ENCODE data around the gene CC2D1B. TPM values are rescaled to one million over a fixed set of nuclear protein-coding genes. Genes with fewer than 3 reads are reported as not detected.

Gene CC2D1B
- total and polyA plus RNA-seq, 2 donors (not counting 3 experiments of a cell fraction or from before 2014, with no cell fraction given): 16.9 to 32.6 TPM

GRCh38 chr1:52403566-52404115 lies 37.6 kb upstream of the CC2D1B start:
- DNase-seq (ENCODE audit: low read depth, low spot score): peak; percentile 69
- peaks cover 3 to 4% of the 10 kb centered on the region in 2 experiments for H3K36me3 ChIP-seq (ENCODE audit: control insufficient read depth in 2 of 2, extremely low read depth in 1 of 2, insufficient read depth in 2 of 2, low read length in 2 of 2)
- H3K9me3 ChIP-seq (replicated peaks; ENCODE audit: control insufficient read depth, insufficient read depth, low read length): no peaks in the 10 kb centered on the region
- H3K9me1 ChIP-seq (replicated peaks; ENCODE audit: control insufficient read depth, extremely low read depth, insufficient read depth, low read length): no peaks in the 10 kb centered on the region
- ChIA-PET POLR2A (interaction anchor here (0.6 kb wide), 1 partner anchor 150 kb away, joined by 4 read pairs; the partner anchor contains the start of gene TUT4), CTCF (interaction anchor here (0.6 to 4.0 kb wide), 11 partner anchors 9 to 422 kb away, joined by 3 to 27 read pairs (median 4); partner anchors contain the start of gene CC2D1B)
- H3K27ac ChIP-seq (ENCODE audit: insufficient read depth, low read depth, low read length): peak overlapping the region; percentile 98
- TSS peak; percentile 63 for BruUV-seq (replicated peaks)
- intact Hi-C loops (cut with micrococcal nuclease) (loop anchor here (1.0 to 10.0 kb wide), 5 partner anchors 37 to 791 kb away; partner anchors contain the start of genes CC2D1B and CPT2), dilution Hi-C loops (cut with MboI; ENCODE audit: extremely low pct_ligation_motif_present, low sequenced_read_pairs) (no loop called here)
- no peaks in the 10 kb centered on the region for H3K27me3 ChIP-seq (ENCODE audit: control insufficient read depth in 2 of 2, insufficient read depth in 2 of 2, low read length in 2 of 2)
- FAIRE-seq: no peak
- peak overlapping the region; percentile 98 for H3K9ac ChIP-seq (replicated peaks; ENCODE audit: extremely low read depth, insufficient read depth, low read length)
- no peak for TF ChIP-seq MAX (IDR thresholded peaks at IDR 0.05; ENCODE audit: insufficient read depth, insufficient read length)
- no peak for TF ChIP-seq JUN (IDR thresholded peaks at IDR 0.05; ENCODE audit: borderline replicate concordance, insufficient read depth, insufficient read length, low read depth)
- no peak for TF ChIP-seq FOS (IDR thresholded peaks at IDR 0.05; ENCODE audit: borderline replicate concordance, insufficient read depth, low read length)
- no peak for TF ChIP-seq GATA2 (IDR thresholded peaks at IDR 0.05; ENCODE audit: insufficient read depth, insufficient read length, low read depth, low read length)
- no peak for TF ChIP-seq MYC (IDR thresholded peaks at IDR 0.05; ENCODE audit: low read depth, low read length)
- TF ChIP-seq EZH2 (IDR thresholded peaks at IDR 0.05; ENCODE audit: borderline replicate concordance, low read depth, low read length, severe bottlenecking): no peak
- TF ChIP-seq POLR2A (IDR thresholded peaks at IDR 0.05; ENCODE audit: low read depth, low read length): no peak
- TF ChIP-seq POLR2AphosphoS5 (IDR thresholded peaks at IDR 0.05; ENCODE audit: insufficient read depth, low read depth, low read length): no peak
- H4K20me1 ChIP-seq (replicated peaks; ENCODE audit: control insufficient read depth, extremely low read depth, insufficient read depth, low read length): no peaks in the 10 kb centered on the region
- peaks cover 14% of the 10 kb centered on the region for H3K4me1 ChIP-seq (ENCODE audit: control insufficient read depth, extremely low read depth, insufficient read depth, low read length)
- H2AFZ ChIP-seq (ENCODE audit: low read depth, low read length): peak overlapping the region; percentile 83
- H3K4me2 ChIP-seq (ENCODE audit: insufficient read depth, low read length): peak overlapping the region; percentile 84
- H3K4me3 ChIP-seq (replicated peaks in 1 of 3; ENCODE audit: insufficient read depth in 1 of 3, low read depth in 1 of 3, low read length in 3 of 3): peak overlapping the region; percentile 57 to 98 (median 83)
- H3K79me2 ChIP-seq (ENCODE audit: control insufficient read depth, insufficient read depth, low read length): peaks cover 39% of the 10 kb centered on the region

Data from endothelial cell of umbilical vein (primary cell).